MM.1S (cell line): ENCODE data around the gene ARPIN.

Experiments
- DNase-seq: peaks from one replicate; pipeline ENCODE4 v3.0.0-alpha.2; 2015
- H2AFZ ChIP-seq: fragments of 300-600 bp; sonication (generic); 2 replicates; pipeline ENCODE4 v1.6.0; 2016; ENCODE audit warnings: antibody characterized with exemption, low read length
- H3F3A ChIP-seq: fragments of 300-600 bp; sonication (generic); 2 replicates; pipeline ENCODE4 v1.6.1; 2016; ENCODE audit warnings: mild to moderate bottlenecking, antibody characterized with exemption, low read length, moderate library complexity, mixed read lengths; ENCODE audit not compliant: insufficient read depth
- H3K27ac ChIP-seq: fragments of 300-600 bp; sonication (generic); 2 replicates; pipeline ENCODE4 v1.5.1; 2016; ENCODE audit warnings: mild to moderate bottlenecking, low read length
- H3K27me3 ChIP-seq: fragments of 300-600 bp; sonication (generic); replicated peaks from 2 replicates; pipeline ENCODE4 v1.6.0; 2016; ENCODE audit warnings: low read length; ENCODE audit not compliant: insufficient read depth
- H3K36me3 ChIP-seq: fragments of 300-600 bp; sonication (generic); replicated peaks from 2 replicates; pipeline ENCODE4 v1.6.1; 2016; ENCODE audit warnings: mild to moderate bottlenecking, low read length, mixed read lengths; ENCODE audit not compliant: insufficient read depth
- H3K4me1 ChIP-seq: fragments of 300-600 bp; sonication (generic); 2 replicates; pipeline ENCODE4 v1.6.1; 2016; ENCODE audit warnings: low read length, mixed read lengths
- H3K4me2 ChIP-seq: fragments of 300-600 bp; sonication (generic); 2 replicates; pipeline ENCODE4 v1.6.0; 2016; ENCODE audit warnings: low read depth, low read length
- H3K4me3 ChIP-seq: fragments of 300-600 bp; sonication (generic); 2 replicates; pipeline ENCODE4 v1.5.1; 2016; ENCODE audit warnings: low read length, mixed read lengths
- H3K79me2 ChIP-seq: fragments of 300-600 bp; sonication (generic); 2 replicates; pipeline ENCODE4 v1.6.1; 2016; ENCODE audit warnings: mixed run types, low read length, mixed read lengths
- H3K9ac ChIP-seq: fragments of 300-600 bp; sonication (generic); 2 replicates; pipeline ENCODE4 v1.6.1; 2016; ENCODE audit warnings: low read length, mixed read lengths
- H3K9me2 ChIP-seq: fragments of 300-600 bp; sonication (generic); replicated peaks from 2 replicates; pipeline ENCODE4 v1.6.1; 2016; ENCODE audit warnings: mild to moderate bottlenecking, low read length, mixed read lengths; ENCODE audit not compliant: insufficient read depth
- H3K9me3 ChIP-seq: fragments of 300-600 bp; sonication (generic); replicated peaks from 2 replicates; pipeline ENCODE4 v1.6.1; 2016; ENCODE audit warnings: mild to moderate bottlenecking, low read length, mixed read lengths; ENCODE audit not compliant: insufficient read depth
- H4K20me1 ChIP-seq: fragments of 300-600 bp; sonication (generic); 2 replicates; pipeline ENCODE4 v1.6.1; 2016; ENCODE audit warnings: mild to moderate bottlenecking, low read length, moderate library complexity, mixed read lengths; ENCODE audit not compliant: insufficient read depth
- CTCF ChIP-seq: fragments of 300-600 bp; sonication (generic); IDR thresholded peaks from 2 replicates; pipeline ENCODE4 v1.5.1; 2016; ENCODE audit warnings: antibody characterized with exemption, low read length, mixed read lengths
- EZH2 ChIP-seq: fragments of 300-600 bp; sonication (generic); optimal IDR thresholded peaks from 2 replicates; pipeline ENCODE3; 2017; ENCODE audit warnings: low read depth, mild to moderate bottlenecking, antibody characterized with exemption, low read length, mixed read lengths
- EZH2phosphoT487 ChIP-seq: fragments of 300-600 bp; sonication (generic); IDR thresholded peaks from 2 replicates; pipeline ENCODE4 v1.6.1; 2018; ENCODE audit warnings: antibody characterized with exemption, low read length

ARPIN gene

GRCh38 chr15:89903015-89903857 is 9.5 kb downstream of the ARPIN start:
- no peaks in the 10 kb centered on the region for H3K9me2 ChIP-seq
- no peak overlapping the region for H3K9ac ChIP-seq
- H3K4me2 ChIP-seq, result no peak overlapping the region
- no peaks in the 10 kb centered on the region for H3K79me2 ChIP-seq
- H3K4me1 ChIP-seq, result peaks cover 8% of the 10 kb centered on the region
- H3K27me3 ChIP-seq, result no peaks in the 10 kb centered on the region
- H3K36me3 ChIP-seq, result no peaks in the 10 kb centered on the region
- H3K27ac ChIP-seq, result no peak overlapping the region
- H3K9me3 ChIP-seq, result no peaks in the 10 kb centered on the region
- H3F3A ChIP-seq, result no peaks in the 10 kb centered on the region
- TF ChIP-seq EZH2 (no peak), EZH2phosphoT487 (no peak), CTCF (no peak)
- H2AFZ ChIP-seq, result no peak overlapping the region
- no peak overlapping the region for H3K4me3 ChIP-seq
- no peak for DNase-seq
- no peaks in the 10 kb centered on the region for H4K20me1 ChIP-seq

GRCh38 chr15:89900849-89901248 is 11.9 kb downstream of the ARPIN start:
- Histone ChIP-seq H4K20me1 (no peaks in the 10 kb centered on the region), H3K9me3 (no peaks in the 10 kb centered on the region), H3K36me3 (no peaks in the 10 kb centered on the region), H3K4me2 (no peak overlapping the region), H3K9me2 (no peaks in the 10 kb centered on the region), H2AFZ (no peak overlapping the region), H3F3A (no peaks in the 10 kb centered on the region), H3K79me2 (no peaks in the 10 kb centered on the region), H3K4me1 (peaks cover 8% of the 10 kb centered on the region), H3K4me3 (no peak overlapping the region), H3K27ac (no peak overlapping the region), H3K27me3 (no peaks in the 10 kb centered on the region), H3K9ac (no peak overlapping the region)
- no peak for TF ChIP-seq EZH2
- no peak for TF ChIP-seq CTCF
- no peak for TF ChIP-seq EZH2phosphoT487
- DNase-seq, result no peak

- Histone ChIP-seq H3K4me3 (no peak overlapping the region), H4K20me1 (no peaks in the 10 kb centered on the region), H3K4me1 (peaks cover 8% of the 10 kb centered on the region), H3F3A (no peaks in the 10 kb centered on the region), H2AFZ (no peak overlapping the region), H3K27ac (no peak overlapping the region), H3K36me3 (no peaks in the 10 kb centered on the region), H3K27me3 (no peaks in the 10 kb centered on the region), H3K79me2 (no peaks in the 10 kb centered on the region), H3K9ac (no peak overlapping the region), H3K9me2 (no peaks in the 10 kb centered on the region), H3K4me2 (no peak overlapping the region), H3K9me3 (no peaks in the 10 kb centered on the region)
- DNase-seq, result no peak
- TF ChIP-seq EZH2phosphoT487, result no peak
- no peak for TF ChIP-seq EZH2
- no peak for TF ChIP-seq CTCF
These were observed 12.7 kb downstream of the ARPIN start for GRCh38 chr15:89899951-89900567.
